ENCODE measurements around the gene COBL. TPM values are rescaled to one million over a fixed set of nuclear protein-coding genes. Genes with fewer than 3 reads are reported as not detected.
A peak's percentile ranks its signal among the peaks of the same experiment; 100 is the strongest.

Gene COBL
- total RNA-seq, 1 donor from 2014 or later: 0.05 TPM

- peak overlapping the region; percentile 1 for H3K27ac Mint-ChIP-seq (ENCODE audit: unreplicated experiment)
- DNase-seq (ENCODE audit: low read depth, low spot score): no peak
- peaks cover 3% of the 10 kb centered on the region for H3K27me3 Mint-ChIP-seq (ENCODE audit: low read depth)
- TF ChIP-seq CTCF (conservative IDR thresholded peaks at IDR 0.05): no peak
- no peak overlapping the region for H3K4me3 Mint-ChIP-seq
- peaks cover 7% of the 10 kb centered on the region for H3K4me1 Mint-ChIP-seq
- H3K9me3 Mint-ChIP-seq: no peaks in the 10 kb centered on the region
- no peaks in the 10 kb centered on the region for H3K36me3 Mint-ChIP-seq (ENCODE audit: low read depth)
Measured at GRCh38 chr7:51244053-51244452, 72.6 kb downstream of the COBL start.

- H3K36me3 Mint-ChIP-seq (ENCODE audit: low read depth): no peaks in the 10 kb centered on the region
- TF ChIP-seq CTCF (conservative IDR thresholded peaks at IDR 0.05): no peak
- no peak overlapping the region for H3K4me3 Mint-ChIP-seq
- peaks cover 11% of the 10 kb centered on the region for H3K4me1 Mint-ChIP-seq
- H3K27me3 Mint-ChIP-seq (ENCODE audit: low read depth): peaks cover 3% of the 10 kb centered on the region
- DNase-seq (ENCODE audit: low read depth, low spot score): no peak
- no peaks in the 10 kb centered on the region for H3K9me3 Mint-ChIP-seq
- H3K27ac Mint-ChIP-seq (ENCODE audit: unreplicated experiment): no peak overlapping the region
Measured at GRCh38 chr7:51243631-51244030, 73.0 kb downstream of the COBL start.

- Mint-ChIP-seq H3K27me3 (ENCODE audit: low read depth) (peaks cover 3% of the 10 kb centered on the region), H3K4me1 (peaks cover 17% of the 10 kb centered on the region), H3K36me3 (ENCODE audit: low read depth) (no peaks in the 10 kb centered on the region), H3K27ac (ENCODE audit: unreplicated experiment) (no peak overlapping the region), H3K4me3 (no peak overlapping the region), H3K9me3 (no peaks in the 10 kb centered on the region)
- DNase-seq (ENCODE audit: low read depth, low spot score): no peak
- TF ChIP-seq CTCF (conservative IDR thresholded peaks at IDR 0.05): no peak
Measured at GRCh38 chr7:51242881-51243518, 73.6 kb downstream of the COBL start.

GRCh38 chr7:51242007-51242691 lies 74.5 kb downstream of the COBL start:
- no peak for DNase-seq (ENCODE audit: low read depth, low spot score)
- peaks cover 3% of the 10 kb centered on the region for H3K27me3 Mint-ChIP-seq (ENCODE audit: low read depth)
- H3K36me3 Mint-ChIP-seq (ENCODE audit: low read depth): no peaks in the 10 kb centered on the region
- TF ChIP-seq CTCF (conservative IDR thresholded peaks at IDR 0.05): no peak
- peaks cover 17% of the 10 kb centered on the region for H3K4me1 Mint-ChIP-seq
- H3K4me3 Mint-ChIP-seq: no peak overlapping the region
- no peak overlapping the region for H3K27ac Mint-ChIP-seq (ENCODE audit: unreplicated experiment)
- no peaks in the 10 kb centered on the region for H3K9me3 Mint-ChIP-seq

GRCh38 chr7:51240868-51241267 lies 75.7 kb downstream of the COBL start:
- no peak for DNase-seq (ENCODE audit: low read depth, low spot score)
- H3K4me1 Mint-ChIP-seq: peaks cover 25% of the 10 kb centered on the region

More at GRCh38 chr7:51240868-51241267, 75.7 kb downstream of the COBL start:
- Mint-ChIP-seq H3K9me3 (no peaks in the 10 kb centered on the region), H3K27me3 (ENCODE audit: low read depth) (peaks cover 3% of the 10 kb centered on the region), H3K27ac (ENCODE audit: unreplicated experiment) (no peak overlapping the region), H3K4me3 (no peak overlapping the region), H3K36me3 (ENCODE audit: low read depth) (no peaks in the 10 kb centered on the region)
- no peak for TF ChIP-seq CTCF (conservative IDR thresholded peaks at IDR 0.05)

Data from neural crest cell (in vitro differentiated cells).